Measurements from ENCODE around the gene PLCG2.
A peak's percentile ranks its signal among the peaks of the same experiment; 100 is the strongest.

Gene PLCG2

DNA sequence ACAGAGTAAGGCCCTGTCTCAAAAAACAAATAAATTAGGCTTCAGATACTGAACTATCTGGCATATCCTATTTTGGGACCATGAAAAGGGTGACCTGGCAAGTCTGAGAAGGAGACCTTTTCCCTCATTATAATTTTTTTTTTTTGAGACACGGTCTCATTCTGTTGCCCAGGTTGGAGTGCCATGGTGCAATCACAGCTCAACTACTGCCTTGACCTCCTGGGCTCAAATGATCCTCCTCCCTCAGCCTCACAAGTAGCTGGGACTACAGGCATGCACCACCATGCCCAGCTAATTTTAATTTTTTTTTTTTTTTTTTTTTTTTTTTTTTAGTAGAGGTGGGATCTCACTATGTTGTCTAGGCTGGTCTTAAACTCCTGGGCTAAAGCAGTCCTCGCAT lies 37.3 kb downstream of the PLCG2 start:
- DNase-seq (ENCODE audit: low spot score) = no peak

DNA sequence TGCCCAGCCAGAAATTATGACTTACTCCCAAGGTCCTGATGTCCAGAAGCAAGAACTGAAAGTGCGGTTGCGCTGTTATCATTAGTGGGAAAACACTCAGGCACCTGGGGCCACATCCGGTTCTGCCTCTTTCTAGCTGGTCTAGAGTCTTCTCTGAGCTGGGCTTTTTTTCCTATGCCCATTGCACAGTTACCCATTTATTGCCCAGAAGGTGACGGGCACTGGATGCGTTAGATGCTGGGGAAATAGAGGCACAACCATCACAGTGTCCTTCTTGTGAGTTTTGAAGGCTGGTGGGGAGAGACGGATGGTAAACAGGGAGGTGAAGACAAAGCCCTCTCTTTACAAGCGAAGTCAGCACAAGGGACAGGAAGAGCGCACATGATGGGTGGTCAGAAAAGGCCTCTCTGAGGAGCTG lies 37.7 kb downstream of the PLCG2 start:
- DNase-seq (ENCODE audit: low spot score) = no peak

GRCh38 chr16:81817296-81817695 lies 38.2 kb downstream of the PLCG2 start:
- DNase-seq (ENCODE audit: low spot score) = no peak

GRCh38 chr16:81817789-81818567 lies 38.9 kb downstream of the PLCG2 start:
- no peak for DNase-seq (ENCODE audit: low spot score)

DNA sequence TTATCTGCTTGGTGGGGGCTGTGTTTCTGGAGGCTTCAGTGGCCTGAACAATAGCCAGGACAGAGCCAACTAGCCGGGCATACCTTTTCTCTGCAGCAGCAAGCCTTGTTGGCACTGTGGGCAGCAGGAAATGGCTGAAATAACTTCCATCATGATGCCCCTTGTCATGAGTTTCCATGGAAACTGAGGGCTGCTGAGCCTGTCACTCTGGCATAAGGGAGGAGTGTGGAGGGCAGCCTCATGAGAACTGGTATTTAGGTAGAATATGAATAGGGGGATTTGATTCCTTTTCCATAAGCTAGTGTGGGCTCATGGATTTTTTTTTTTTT lies 39.4 kb downstream of the PLCG2 start:
- DNase-seq (ENCODE audit: low spot score) = no peak

GRCh38 chr16:81818905-81819304 lies 39.8 kb downstream of the PLCG2 start:
- DNase-seq (ENCODE audit: low spot score) = no peak

- no peak for DNase-seq (ENCODE audit: low spot score)
These were observed 42.5 kb downstream of the PLCG2 start for GRCh38 chr16:81821436-81822128.

DNA sequence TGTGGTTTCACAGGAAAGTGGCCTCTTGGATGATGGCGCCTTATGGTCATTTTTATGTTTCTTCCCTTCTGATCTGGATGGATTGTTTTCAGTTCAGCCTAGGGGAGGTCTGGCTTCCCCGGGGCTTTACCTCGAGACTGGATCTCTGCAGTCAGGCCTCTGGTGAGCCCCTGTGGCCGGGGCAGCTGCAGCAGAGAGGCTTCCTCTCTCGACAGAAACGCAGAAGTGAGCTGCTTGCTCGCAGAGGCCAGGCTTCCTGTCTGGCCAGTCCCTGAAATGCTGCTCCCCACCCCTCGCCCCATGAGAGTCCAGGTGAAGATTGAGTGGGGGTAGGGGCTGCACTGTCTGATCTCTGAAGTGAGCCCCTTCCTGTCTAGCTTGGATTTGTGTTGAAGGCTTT lies 44.0 kb downstream of the PLCG2 start:
- peak; percentile 33 for DNase-seq (ENCODE audit: low spot score)

DNA sequence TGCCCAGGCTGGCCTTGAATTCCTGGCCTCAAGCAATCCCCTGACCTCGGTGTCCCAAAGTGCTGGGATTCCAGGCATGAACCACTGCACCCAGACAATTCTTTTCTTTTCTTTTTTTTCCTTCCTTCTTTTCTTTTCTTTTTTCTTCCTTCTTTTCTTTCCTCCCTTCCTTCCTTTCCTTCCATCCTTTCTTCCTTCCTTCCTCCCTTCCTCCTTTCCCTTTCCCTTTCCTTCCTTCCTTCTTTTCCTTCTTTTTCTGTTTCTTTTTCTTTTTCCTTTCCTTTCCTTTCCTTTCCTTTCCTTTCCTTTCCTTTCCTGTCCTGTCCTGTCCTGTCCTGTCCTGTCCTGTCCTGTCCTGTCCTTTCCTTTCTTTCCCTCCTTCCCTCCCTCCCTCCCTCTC lies 44.6 kb downstream of the PLCG2 start:
- DNase-seq (ENCODE audit: low spot score) = no peak

- DNase-seq (ENCODE audit: low spot score) = no peak
These were observed 47.4 kb downstream of the PLCG2 start for GRCh38 chr16:81826523-81826922.

DNA sequence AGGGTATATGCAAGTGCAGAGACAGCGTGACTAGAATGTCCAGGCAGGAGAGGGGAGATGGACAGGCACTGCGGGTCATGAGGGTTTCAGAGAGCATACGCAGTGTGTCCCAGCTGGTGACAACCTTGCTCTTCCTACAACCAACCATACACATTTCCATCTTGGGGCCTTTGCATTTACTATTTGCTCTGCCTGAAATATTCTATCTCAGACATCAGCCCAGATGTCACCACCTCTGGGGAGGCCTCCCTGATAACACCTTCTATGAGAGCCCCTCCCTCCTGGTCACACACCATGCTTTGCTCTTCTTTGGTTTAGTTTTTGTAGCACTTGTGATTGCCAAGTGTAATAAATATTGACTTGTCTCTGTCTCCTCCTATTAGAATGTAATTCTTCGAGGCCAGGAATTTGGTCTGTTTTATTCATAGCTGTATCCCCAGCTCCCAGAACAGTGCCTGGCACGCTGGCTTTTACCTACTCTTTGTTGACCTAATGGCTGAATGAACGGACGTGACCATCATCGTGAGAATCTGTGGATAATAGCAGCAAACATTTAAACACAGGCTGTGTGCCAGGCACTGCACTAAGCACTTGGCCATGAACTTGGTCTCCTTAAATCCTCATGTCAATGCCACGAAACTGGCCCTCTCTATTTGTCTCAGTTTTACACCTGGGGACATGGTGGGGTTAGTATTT lies 51.9 kb downstream of the PLCG2 start:
- DNase-seq (ENCODE audit: low spot score) = no peak

GRCh38 chr16:81831722-81832126 lies 52.6 kb downstream of the PLCG2 start:
- peak; percentile 54 for DNase-seq (ENCODE audit: low spot score)

DNA sequence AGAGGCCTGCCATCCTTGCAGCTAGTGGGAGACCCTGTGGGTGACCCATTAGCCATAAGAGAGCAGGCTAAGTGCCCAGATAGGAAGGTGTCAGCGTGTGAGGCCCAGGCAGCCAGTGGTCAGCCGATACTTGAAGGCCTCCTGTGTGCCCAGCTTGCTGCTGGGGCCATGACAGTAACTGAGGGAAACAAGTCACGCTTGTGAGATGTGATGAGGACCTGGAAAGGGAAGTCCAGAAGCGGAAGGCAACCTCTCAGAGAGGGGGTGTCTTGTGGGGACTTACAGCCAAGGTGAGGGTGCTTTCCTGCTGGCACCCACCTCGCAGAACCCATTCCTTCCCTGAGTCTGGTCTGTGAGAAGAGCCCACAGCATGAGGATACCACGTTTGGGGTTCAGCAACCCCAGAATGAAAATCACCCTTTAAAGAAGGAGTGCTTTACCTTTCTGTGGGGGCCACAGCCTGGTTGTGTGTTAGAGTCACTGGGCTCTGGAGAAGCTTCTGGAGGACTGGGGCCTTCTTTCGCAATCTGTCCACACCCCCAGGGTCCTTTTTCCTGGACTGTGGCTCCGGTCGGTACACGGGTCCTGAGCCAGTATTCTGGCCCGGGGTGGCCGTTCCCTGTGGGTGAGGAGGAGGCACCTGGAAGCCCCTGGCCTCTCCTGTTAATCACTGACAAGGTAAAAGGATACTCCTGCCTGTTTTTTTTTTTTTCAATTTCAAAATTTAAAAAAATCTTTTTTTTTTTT lies 53.9 kb downstream of the PLCG2 start:
- no peak for DNase-seq (ENCODE audit: low spot score)

- DNase-seq (ENCODE audit: low spot score) = no peak
These were observed 54.7 kb downstream of the PLCG2 start for GRCh38 chr16:81833751-81834150.

DNA sequence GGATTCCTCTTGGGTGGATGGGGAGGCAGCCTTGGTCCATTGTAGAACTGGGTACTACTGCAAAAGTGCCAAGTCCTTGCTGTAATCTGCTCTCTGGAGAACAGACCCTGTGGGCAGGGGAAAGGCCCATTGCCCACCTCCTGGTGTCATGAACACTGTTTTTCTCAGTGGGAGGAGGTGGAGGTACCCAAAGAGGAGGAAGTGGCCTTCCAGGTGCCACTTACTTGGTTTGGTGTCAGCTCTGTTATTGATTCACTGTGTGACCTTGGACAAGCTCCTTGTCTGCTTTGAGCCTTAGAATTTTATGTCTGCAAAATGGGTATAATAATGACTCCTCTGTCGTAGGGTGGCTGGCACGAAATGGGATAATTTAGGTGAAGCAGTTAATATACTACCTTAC lies 55.8 kb downstream of the PLCG2 start:
- no peak for DNase-seq (ENCODE audit: low spot score)

GRCh38 chr16:81836279-81837054 lies 57.4 kb downstream of the PLCG2 start:
- no peak for DNase-seq (ENCODE audit: low spot score)

DNA sequence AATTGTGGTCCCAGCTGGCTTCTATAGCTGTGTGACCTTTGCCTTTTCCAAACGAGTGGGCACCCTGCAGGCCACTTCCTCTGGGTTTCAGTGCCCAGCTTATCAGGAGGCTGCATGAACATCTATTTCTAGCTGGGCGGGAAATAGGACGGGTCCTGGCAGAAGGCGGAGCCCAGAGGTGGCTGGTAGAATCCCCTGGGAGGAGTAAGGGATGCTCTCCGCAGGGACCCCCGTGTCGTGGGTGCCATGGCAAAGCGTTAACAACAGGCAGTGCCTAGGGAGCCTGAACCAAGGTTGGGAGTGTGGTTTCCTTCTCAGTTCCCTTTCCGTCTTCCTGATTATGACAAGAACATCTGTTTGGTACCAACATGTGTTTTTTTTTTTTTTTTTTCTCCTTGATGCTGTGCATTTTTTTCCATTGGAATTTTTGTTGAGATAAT lies 58.2 kb downstream of the PLCG2 start:
- no peak for DNase-seq (ENCODE audit: low spot score)

GRCh38 chr16:81838794-81839193 lies 59.7 kb downstream of the PLCG2 start:
- no peak for DNase-seq (ENCODE audit: low spot score)

DNA sequence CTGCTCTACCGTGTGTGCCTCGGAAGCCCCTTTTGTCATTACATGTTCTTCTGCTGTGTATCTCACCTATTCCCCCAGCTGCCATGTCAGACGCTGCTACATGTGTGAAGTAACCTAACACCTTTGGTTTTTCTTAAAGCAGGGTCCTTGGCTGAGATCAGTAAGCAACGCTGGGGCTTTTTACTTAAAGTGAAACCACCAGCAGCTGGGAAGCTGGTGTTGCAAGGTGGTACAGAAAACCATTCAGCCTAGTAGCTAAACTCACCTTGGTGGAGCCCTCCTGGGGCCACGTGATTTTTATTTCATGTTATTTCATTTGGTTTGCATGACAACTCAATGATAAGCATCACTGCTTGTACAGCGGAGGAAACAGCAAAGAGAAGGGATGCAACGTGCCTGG lies 62.6 kb downstream of the PLCG2 start:
- DNase-seq (ENCODE audit: low spot score) = no peak

DNA sequence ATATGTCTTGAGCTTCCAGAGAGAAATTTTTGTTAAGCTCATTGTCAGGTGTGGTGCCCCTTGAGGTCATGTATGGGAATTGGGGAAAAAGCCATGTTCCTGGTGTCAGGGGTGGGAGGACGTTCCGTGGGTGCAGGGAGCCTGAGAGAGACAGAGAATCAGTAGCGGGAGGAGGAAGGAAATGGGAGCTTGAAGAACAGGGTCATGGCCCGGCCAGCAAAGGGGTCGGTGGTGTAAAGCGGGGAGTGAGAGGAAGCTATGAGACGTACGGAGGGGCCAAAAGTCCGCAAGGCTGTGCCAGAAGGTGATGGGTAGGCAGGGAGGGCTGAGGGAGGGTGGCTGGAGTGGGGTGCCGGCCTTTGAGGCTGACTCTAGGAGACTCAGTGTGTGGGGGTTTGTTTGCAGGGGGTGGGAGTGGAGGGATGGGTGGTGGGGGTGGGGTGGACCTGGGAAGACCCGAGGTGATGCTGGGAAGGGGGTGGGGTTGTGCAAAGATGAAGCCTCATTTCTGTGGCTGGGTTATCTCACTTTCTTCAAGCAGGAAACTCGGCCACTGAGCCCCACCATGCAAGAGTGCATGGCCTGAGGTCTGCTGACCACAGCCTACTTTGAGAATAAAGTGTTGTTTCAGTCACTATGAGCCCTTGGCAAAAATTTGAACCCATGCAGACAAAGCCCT lies 63.6 kb downstream of the PLCG2 start:
- no peak for DNase-seq (ENCODE audit: low spot score)

GRCh38 chr16:81843243-81843582 lies 64.1 kb downstream of the PLCG2 start:
- no peak for DNase-seq (ENCODE audit: low spot score)
